ENCODE results near the gene ZNF771. TPM values are rescaled to one million over a fixed set of nuclear protein-coding genes. Genes with fewer than 3 reads are reported as not detected.

Gene ZNF771
- total RNA-seq, 1 experiment from 2014 or later = 11.0 TPM

DNA sequence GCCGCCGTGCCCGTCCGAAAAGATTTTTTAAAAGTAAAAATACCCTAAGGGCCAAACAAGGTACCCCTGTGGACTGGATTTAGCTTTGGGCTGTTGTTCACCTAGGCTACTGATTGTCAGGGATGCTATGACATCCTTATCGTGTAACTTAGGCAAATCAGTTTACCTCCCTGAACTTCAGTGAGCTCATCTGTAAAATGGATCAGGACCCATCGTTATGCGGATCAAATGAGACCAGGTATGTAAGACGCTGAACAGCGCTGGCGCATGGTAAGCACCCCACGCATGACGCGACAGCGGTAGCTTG lies 658 bp upstream of the ZNF771 start:
- H3K4me2 ChIP-seq (ENCODE audit: low read length) = peak overlapping the region; percentile 88
- peak overlapping the region; percentile 80 to 93 for H3K4me3 ChIP-seq (replicated peaks in 1 of 2; ENCODE audit: low read depth in 1 of 2, low read length in 2 of 2)
- TF ChIP-seq POLR2A (IDR thresholded peaks at IDR 0.05; ENCODE audit: borderline replicate concordance, extremely low read depth, insufficient read depth, insufficient read length) = no peak
- no peak for TF ChIP-seq ELF1 (IDR thresholded peaks at IDR 0.05; ENCODE audit: borderline replicate concordance, low read depth)
- TF ChIP-seq, protein P1, sequence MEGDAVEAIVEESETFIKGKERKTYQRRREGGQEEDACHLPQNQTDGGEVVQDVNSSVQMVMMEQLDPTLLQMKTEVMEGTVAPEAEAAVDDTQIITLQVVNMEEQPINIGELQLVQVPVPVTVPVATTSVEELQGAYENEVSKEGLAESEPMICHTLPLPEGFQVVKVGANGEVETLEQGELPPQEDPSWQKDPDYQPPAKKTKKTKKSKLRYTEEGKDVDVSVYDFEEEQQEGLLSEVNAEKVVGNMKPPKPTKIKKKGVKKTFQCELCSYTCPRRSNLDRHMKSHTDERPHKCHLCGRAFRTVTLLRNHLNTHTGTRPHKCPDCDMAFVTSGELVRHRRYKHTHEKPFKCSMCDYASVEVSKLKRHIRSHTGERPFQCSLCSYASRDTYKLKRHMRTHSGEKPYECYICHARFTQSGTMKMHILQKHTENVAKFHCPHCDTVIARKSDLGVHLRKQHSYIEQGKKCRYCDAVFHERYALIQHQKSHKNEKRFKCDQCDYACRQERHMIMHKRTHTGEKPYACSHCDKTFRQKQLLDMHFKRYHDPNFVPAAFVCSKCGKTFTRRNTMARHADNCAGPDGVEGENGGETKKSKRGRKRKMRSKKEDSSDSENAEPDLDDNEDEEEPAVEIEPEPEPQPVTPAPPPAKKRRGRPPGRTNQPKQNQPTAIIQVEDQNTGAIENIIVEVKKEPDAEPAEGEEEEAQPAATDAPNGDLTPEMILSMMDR (IDR thresholded peaks at IDR 0.05 in 2 of 3, conservative IDR thresholded peaks at IDR 0.05 in 1 of 3; ENCODE audit: borderline replicate concordance in 1 of 3, insufficient read depth in 1 of 3, low read depth in 2 of 3, low read length in 2 of 3) = no peak
- peaks cover 24% of the 10 kb centered on the region for H3K79me2 ChIP-seq (ENCODE audit: insufficient read depth, low read length)
- H3K9me2 ChIP-seq (ENCODE audit: insufficient read depth) = no peaks in the 10 kb centered on the region
- peak overlapping the region; percentile 87 for H3K27ac ChIP-seq (ENCODE audit: low read depth, low read length)
- no peak overlapping the region for H2AFZ ChIP-seq (ENCODE audit: low read depth, low read length, poor library complexity, severe bottlenecking)
- BruUV-seq (replicated peaks) = no TSS peak
- peak overlapping the region; percentile 88 for H3K9ac ChIP-seq (ENCODE audit: low read length)
- H3K27me3 ChIP-seq (ENCODE audit: insufficient read depth, low read length) = no peaks in the 10 kb centered on the region
- peaks cover 2 to 4% of the 10 kb centered on the region in 2 experiments; a peak in 1 of 4 replicates for H3K36me3 ChIP-seq (ENCODE audit: control insufficient read depth in 1 of 2, insufficient read depth in 2 of 2, low read length in 2 of 2)
- intact Hi-C loops (cut with micrococcal nuclease) = loop anchor here (5.0 kb wide), 1 partner anchor 314 kb away; the partner anchor contains the start of gene TBX6
- DNase-seq (ENCODE audit: low read depth, low spot score) (no peak), ATAC-seq (no peak)
- peaks cover 18 to 26% of the 10 kb centered on the region in 2 experiments for H3K4me1 ChIP-seq (ENCODE audit: control insufficient read depth in 1 of 2, insufficient read depth in 2 of 2, low read length in 2 of 2)
- no peaks in the 10 kb centered on the region for H3K9me3 ChIP-seq (ENCODE audit: control insufficient read depth in 1 of 2, insufficient read depth in 1 of 2, low read depth in 1 of 2, low read length in 2 of 2)
- ChIA-PET CTCF (interaction anchor here (1.1 to 1.7 kb wide), 5 partner anchors 11 to 315 kb away, joined by 3 to 5 read pairs (median 4); partner anchors contain the start of genes DCTPP1, TBX6 and ZNF48), RAD21 (ENCODE audit: low non-redundant PET in 1 of 2, low total read pairs in 2 of 2, uncharacterized antibody in 2 of 2, unreplicated experiment in 2 of 2) (interaction anchor here in 1 of 2 experiments (1.0 kb wide), 1 partner anchor 11 kb away, joined by 3 read pairs; no protein-coding TSS in a partner anchor), POLR2A (interaction anchor here (1.3 to 2.7 kb wide), 4 partner anchors 9 to 36 kb away, joined by 3 to 10 read pairs (median 10); partner anchors contain the start of genes TBC1D10B and ZNF48)
- no peaks in the 10 kb centered on the region for H4K20me1 ChIP-seq (ENCODE audit: insufficient read depth)

DNA sequence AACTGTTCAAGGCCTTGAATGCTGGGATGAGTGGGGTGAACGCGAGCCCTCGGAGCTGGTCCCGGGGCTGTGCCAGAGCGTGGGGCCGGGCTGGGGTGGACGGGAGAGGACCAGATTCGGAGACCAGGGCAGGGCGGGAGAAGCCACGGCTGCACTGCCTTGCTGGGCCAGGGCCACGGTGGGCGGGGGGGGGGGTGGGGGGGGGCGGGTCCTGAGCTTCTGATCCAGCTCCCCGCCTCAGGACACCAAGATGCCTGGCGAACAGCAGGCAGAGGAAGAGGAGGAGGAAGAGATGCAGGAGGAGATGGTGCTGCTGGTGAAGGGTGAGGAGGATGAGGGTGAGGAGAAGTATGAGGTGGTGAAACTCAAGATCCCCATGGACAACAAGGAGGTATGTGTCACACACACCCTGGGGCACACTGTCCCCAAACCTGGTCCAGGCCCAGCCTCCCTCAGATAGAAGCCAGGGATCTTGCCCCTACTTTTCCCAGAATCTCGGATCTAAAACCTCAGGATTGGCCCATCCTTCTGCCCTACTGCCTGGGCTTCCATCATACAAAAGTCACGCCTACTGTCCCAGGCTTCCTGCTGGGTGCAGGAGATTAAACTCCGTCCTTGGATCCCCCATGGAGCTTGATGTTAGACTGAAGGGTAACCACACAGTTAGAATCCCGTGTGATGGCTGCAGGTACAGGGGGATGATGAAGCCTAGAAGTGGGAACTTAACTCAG lies 563 bp downstream of the ZNF771 start:
- Histone ChIP-seq H3K27me3 (ENCODE audit: insufficient read depth, low read length) (no peaks in the 10 kb centered on the region), H3K79me2 (ENCODE audit: insufficient read depth, low read length) (peaks cover 35% of the 10 kb centered on the region), H3K27ac (ENCODE audit: low read depth, low read length) (peak overlapping the region; percentile 87), H2AFZ (ENCODE audit: low read depth, low read length, poor library complexity, severe bottlenecking) (peak overlapping the region; percentile 5), H3K9me2 (ENCODE audit: insufficient read depth) (no peaks in the 10 kb centered on the region), H3K36me3 (ENCODE audit: control insufficient read depth in 1 of 2, insufficient read depth in 2 of 2, low read length in 2 of 2) (peaks cover 2 to 15% of the 10 kb centered on the region in 2 experiments; a peak in 1 of 4 replicates), H3K4me1 (ENCODE audit: control insufficient read depth in 1 of 2, insufficient read depth in 2 of 2, low read length in 2 of 2) (peaks cover 18 to 28% of the 10 kb centered on the region in 2 experiments), H3K4me2 (ENCODE audit: low read length) (peak overlapping the region; percentile 88), H4K20me1 (ENCODE audit: insufficient read depth) (no peaks in the 10 kb centered on the region), H3K9me3 (ENCODE audit: control insufficient read depth in 1 of 2, insufficient read depth in 1 of 2, low read depth in 1 of 2, low read length in 2 of 2) (no peaks in the 10 kb centered on the region), H3K4me3 (replicated peaks in 1 of 2; ENCODE audit: low read depth in 1 of 2, low read length in 2 of 2) (peak overlapping the region; percentile 80 to 93), H3K9ac (ENCODE audit: low read length) (peak overlapping the region; percentile 88)
- CTCF ChIA-PET = interaction anchor here (0.9 to 2.1 kb wide), 8 partner anchors 10 to 316 kb away, joined by 3 to 34 read pairs (median 4); partner anchors contain the start of genes DCTPP1, PRR14, TBX6 and ZNF48
- BruUV-seq (replicated peaks) = no TSS peak
- RAD21 ChIA-PET (ENCODE audit: low non-redundant PET in 1 of 2, low total read pairs in 2 of 2, uncharacterized antibody in 2 of 2, unreplicated experiment in 2 of 2) = interaction anchor here (0.6 to 1.0 kb wide), 6 partner anchors 10 to 96 kb away, joined by 3 to 6 read pairs (median 4); no protein-coding TSS in a partner anchor
- intact Hi-C loops (cut with micrococcal nuclease) = loop anchor here (2.0 to 5.0 kb wide), 2 partner anchors 37 to 316 kb away; partner anchors contain the start of genes TBC1D10B and TBX6
- peak; percentile 42 for ATAC-seq
- no peak for TF ChIP-seq EGR1 (IDR thresholded peaks at IDR 0.05; ENCODE audit: low read depth)
- TF ChIP-seq ZFX (IDR thresholded peaks at IDR 0.05) = peak; percentile 27; the same call in 1 of the 2 replicates
- POLR2A ChIA-PET = interaction anchor here (1.3 to 2.7 kb wide), 5 partner anchors 10 to 72 kb away, joined by 3 to 10 read pairs (median 9); partner anchors contain the start of genes TBC1D10B and ZNF48
- no peak for DNase-seq (ENCODE audit: low read depth, low spot score)
